Calu3 (cell line): ENCODE results near the gene GRIK1. TPM values are rescaled to one million over a fixed set of nuclear protein-coding genes. Genes with fewer than 3 reads are reported as not detected.

ENCODE experiments used
- BruUV-seq: library from RNA; stranded (reverse); fragments of 400-500 nt; replicated peaks from 2 replicates; lab custom pipeline; 2021; lab: Mats Ljungman, UMichigan
- CTCF ChIA-PET: fragments of 300-600 bp; sonication (Branson Sonifier 250); formaldehyde crosslinking; loops from one replicate; lab custom pipeline; 2022; ENCODE audit warnings: antibody characterized with exemption; lab: Charles Lee
- DNase-seq: peaks from one replicate; pipeline ENCODE4 v3.0.0; 2022
- H3K27ac Mint-ChIP-seq: one replicate; pipeline ENCODE4 v1.8.0; 2022; ENCODE audit warnings: mixed read lengths; ENCODE audit not compliant: unreplicated experiment
- H3K27me3 Mint-ChIP-seq: one replicate; pipeline ENCODE4 v1.8.0; 2022; ENCODE audit warnings: mixed read lengths; ENCODE audit not compliant: unreplicated experiment
- H3K36me3 Mint-ChIP-seq: one replicate; pipeline ENCODE4 v1.8.0; 2022; ENCODE audit warnings: mild to moderate bottlenecking, moderate library complexity, mixed read lengths; ENCODE audit not compliant: insufficient read depth, unreplicated experiment
- H3K4me1 Mint-ChIP-seq: one replicate; pipeline ENCODE4 v1.8.0; 2022; ENCODE audit warnings: mild to moderate bottlenecking, low read depth, mixed read lengths; ENCODE audit not compliant: unreplicated experiment
- H3K4me3 Mint-ChIP-seq: one replicate; pipeline ENCODE4 v1.8.0; 2022; ENCODE audit warnings: mild to moderate bottlenecking, low read depth, moderate library complexity, mixed read lengths; ENCODE audit not compliant: unreplicated experiment
- H3K9me3 Mint-ChIP-seq: one replicate; pipeline ENCODE4 v1.8.0; 2022; ENCODE audit warnings: low read depth, mixed read lengths; ENCODE audit not compliant: unreplicated experiment
- intact Hi-C: fragments of 100-400 bp; cut with micrococcal nuclease; formaldehyde crosslinking; loops from one replicate; pipeline ENCODE4 v1.10.0; 2022; ENCODE audit not compliant: unreplicated experiment
- total RNA-seq: library from RNA; stranded (reverse); gene quantifications from 2 replicates; pipeline ENCODE4 v1.2.3, GENCODE V29; 2022
- TF ChIP-seq, protein P1 (sequence below): fragments of 200-600 bp; IDR thresholded peaks from one replicate; pipeline ENCODE4 v1.8.0; 2022; ENCODE audit warnings: antibody characterized with exemption; ENCODE audit not compliant: unreplicated experiment

Gene GRIK1
- total RNA-seq, 1 experiment from 2014 or later = not detected

DNA sequence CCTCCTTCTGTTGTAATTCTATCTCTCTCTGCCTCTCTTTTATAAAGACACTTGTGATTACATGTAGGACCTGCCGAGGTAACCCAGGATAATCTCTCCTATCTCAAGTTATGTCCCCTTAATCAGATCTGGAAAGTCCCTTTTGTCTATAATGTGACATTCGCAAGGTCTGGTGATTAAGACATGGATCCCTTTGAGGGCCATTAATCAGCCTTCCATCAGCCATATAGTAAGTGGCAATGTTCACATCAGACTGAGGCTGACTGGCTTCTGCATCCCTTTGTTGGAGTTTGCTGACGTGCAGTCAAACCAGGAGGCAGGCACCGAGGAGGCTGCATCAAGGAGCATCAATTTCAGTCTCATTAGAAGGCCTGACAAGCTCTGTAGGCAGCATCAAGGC lies 431.5 kb downstream of the GRIK1 start:
- TF ChIP-seq, protein P1, sequence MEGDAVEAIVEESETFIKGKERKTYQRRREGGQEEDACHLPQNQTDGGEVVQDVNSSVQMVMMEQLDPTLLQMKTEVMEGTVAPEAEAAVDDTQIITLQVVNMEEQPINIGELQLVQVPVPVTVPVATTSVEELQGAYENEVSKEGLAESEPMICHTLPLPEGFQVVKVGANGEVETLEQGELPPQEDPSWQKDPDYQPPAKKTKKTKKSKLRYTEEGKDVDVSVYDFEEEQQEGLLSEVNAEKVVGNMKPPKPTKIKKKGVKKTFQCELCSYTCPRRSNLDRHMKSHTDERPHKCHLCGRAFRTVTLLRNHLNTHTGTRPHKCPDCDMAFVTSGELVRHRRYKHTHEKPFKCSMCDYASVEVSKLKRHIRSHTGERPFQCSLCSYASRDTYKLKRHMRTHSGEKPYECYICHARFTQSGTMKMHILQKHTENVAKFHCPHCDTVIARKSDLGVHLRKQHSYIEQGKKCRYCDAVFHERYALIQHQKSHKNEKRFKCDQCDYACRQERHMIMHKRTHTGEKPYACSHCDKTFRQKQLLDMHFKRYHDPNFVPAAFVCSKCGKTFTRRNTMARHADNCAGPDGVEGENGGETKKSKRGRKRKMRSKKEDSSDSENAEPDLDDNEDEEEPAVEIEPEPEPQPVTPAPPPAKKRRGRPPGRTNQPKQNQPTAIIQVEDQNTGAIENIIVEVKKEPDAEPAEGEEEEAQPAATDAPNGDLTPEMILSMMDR = no peak
- intact Hi-C loops = no loop called here

DNA sequence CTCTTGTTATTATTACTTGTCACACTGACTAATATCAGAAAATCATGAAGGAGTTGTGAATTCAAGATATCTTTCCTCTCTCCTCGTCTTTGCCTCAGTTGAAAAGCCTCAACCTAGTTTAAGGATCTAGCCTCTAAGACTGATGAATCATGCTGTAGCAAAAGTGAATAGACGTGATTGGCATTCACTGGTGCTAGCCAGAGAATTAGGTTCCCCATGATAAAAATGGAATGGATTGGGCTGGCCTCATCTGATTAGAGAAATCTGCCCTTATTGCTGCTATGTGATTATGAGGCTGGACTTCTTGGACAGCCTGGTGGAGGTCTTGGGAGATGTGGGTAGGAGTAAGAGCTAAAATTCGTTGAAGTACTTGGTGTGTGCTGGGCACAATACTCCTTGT lies 432.8 kb downstream of the GRIK1 start:
- Mint-ChIP-seq H3K27me3 (no peaks in the 10 kb centered on the region), H3K4me3 (no peak overlapping the region), H3K9me3 (no peaks in the 10 kb centered on the region), H3K36me3 (no peaks in the 10 kb centered on the region), H3K27ac (no peak overlapping the region), H3K4me1 (no peaks in the 10 kb centered on the region)
- intact Hi-C loops = loop anchor here (2.0 kb wide), 1 partner anchor 28 kb away; no protein-coding TSS in a partner anchor
- DNase-seq = no peak
- CTCF ChIA-PET = no interaction called here
- BruUV-seq = no TSS peak
- TF ChIP-seq, protein P1 = no peak

More for the DNA sequence above, 431.5 kb downstream of the GRIK1 start:
- no peak for DNase-seq
- no peaks in the 10 kb centered on the region for H3K27me3 Mint-ChIP-seq
- H3K4me3 Mint-ChIP-seq = no peak overlapping the region
- no peak overlapping the region for H3K27ac Mint-ChIP-seq
- H3K36me3 Mint-ChIP-seq = no peaks in the 10 kb centered on the region
- no TSS peak for BruUV-seq
- CTCF ChIA-PET = no interaction called here
- H3K4me1 Mint-ChIP-seq = no peaks in the 10 kb centered on the region
- H3K9me3 Mint-ChIP-seq = peaks cover 3% of the 10 kb centered on the region

DNA sequence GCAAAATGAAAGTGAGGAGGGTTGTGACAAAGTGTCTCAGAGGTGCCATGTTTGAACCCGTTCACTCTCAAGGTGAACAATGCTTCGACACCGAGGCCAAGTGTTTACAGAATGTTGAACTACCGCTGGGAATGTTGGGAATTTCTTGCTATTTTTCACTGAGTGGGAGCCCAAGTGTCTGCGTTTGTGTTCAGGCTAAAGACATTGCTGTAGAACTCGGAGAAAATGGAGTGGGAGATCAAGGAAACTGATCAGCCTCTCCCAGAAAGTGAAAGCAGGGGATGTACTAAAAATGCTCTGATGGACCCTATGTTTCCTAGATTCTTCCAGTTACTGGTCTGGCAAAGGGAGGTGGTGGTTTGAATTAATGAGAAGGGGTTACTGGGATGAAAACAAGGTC lies 433.6 kb downstream of the GRIK1 start:
- CTCF ChIA-PET = no interaction called here

DNA sequence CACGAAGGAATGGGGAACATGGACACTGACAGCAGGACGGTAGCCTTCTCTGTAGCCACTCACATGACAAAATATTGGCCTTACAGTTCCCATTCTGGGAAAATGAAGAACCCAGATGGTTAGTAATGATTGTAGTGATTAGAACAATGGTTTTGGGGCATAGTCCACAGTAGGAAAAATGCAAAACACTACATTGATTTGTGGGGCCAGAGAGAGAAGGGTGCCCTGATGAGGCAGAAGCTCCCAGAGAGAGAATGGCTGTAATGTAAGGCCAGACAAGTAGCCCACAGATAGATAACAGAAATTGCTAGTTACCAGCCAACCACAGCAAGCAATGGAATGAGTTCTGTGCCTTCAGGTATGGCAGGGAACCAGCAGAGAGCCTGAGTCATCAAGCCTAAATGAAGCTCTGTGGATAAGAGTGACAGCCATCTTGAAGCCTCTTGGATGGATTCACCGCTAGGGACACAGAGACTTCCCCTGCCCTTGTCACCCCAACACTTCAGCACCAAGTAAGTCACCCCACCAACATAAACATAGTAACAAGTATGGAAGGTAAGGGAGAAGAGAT lies 435.0 kb downstream of the GRIK1 start:
- intact Hi-C loops = no loop called here
- DNase-seq = no peak
- CTCF ChIA-PET = no interaction called here

More for the DNA sequence above, 433.6 kb downstream of the GRIK1 start:
- intact Hi-C loops = loop anchor here (2.0 kb wide), 1 partner anchor 29 kb away; no protein-coding TSS in a partner anchor
- H3K27ac Mint-ChIP-seq = no peak overlapping the region
- TF ChIP-seq, protein P1 = no peak
- H3K27me3 Mint-ChIP-seq = no peaks in the 10 kb centered on the region
- no peaks in the 10 kb centered on the region for H3K4me1 Mint-ChIP-seq
- H3K36me3 Mint-ChIP-seq = no peaks in the 10 kb centered on the region
- DNase-seq = no peak
- no peak overlapping the region for H3K4me3 Mint-ChIP-seq
- H3K9me3 Mint-ChIP-seq = no peaks in the 10 kb centered on the region
- BruUV-seq = no TSS peak

More for the DNA sequence above, 435.0 kb downstream of the GRIK1 start:
- Mint-ChIP-seq H3K4me1 (no peaks in the 10 kb centered on the region), H3K27me3 (no peaks in the 10 kb centered on the region), H3K9me3 (no peaks in the 10 kb centered on the region), H3K36me3 (no peaks in the 10 kb centered on the region), H3K27ac (no peak overlapping the region), H3K4me3 (no peak overlapping the region)
- TF ChIP-seq, protein P1 = no peak
- BruUV-seq = no TSS peak
